Lung (tissue), 12 donors: ENCODE data around the gene LYSMD3. TPM values are rescaled to one million over a fixed set of nuclear protein-coding genes. Genes with fewer than 3 reads are reported as not detected.

Source experiments
- ATAC-seq: fragments of 200-7000 bp; cut with Tn5 transposase; one replicate; pipeline ENCODE4 v1.9.1; 2020; ENCODE audit warnings: moderate number of reproducible peaks; ENCODE audit not compliant: insufficient read depth, low FRiP score
- DNase-seq, 3 donors: peaks; one replicate each; pipeline ENCODE4 v3.0.0-alpha.2; 2013 to 2017
- H3K27ac ChIP-seq, 2 donors: one replicate each; pipeline ENCODE4 v1.5.1; 2013; ENCODE audit warnings: mild to moderate bottlenecking in 2 of 2, moderate library complexity in 2 of 2, control low read depth in 1 of 2, inconsistent platforms in 1 of 2, low read depth in 1 of 2, low read length in 1 of 2
- H3K27me3 ChIP-seq, 3 donors: one replicate each; pipeline ENCODE4 v1.5.1; 2013; ENCODE audit warnings: low read length in 2 of 3; ENCODE audit not compliant: control insufficient read depth in 3 of 3, insufficient read depth in 3 of 3
- H3K36me3 ChIP-seq, 4 donors: one replicate each; pipeline ENCODE4 v1.5.1; 2013; ENCODE audit warnings: low read length in 4 of 4, mild to moderate bottlenecking in 1 of 4, moderate library complexity in 1 of 4; ENCODE audit not compliant: control insufficient read depth in 4 of 4, insufficient read depth in 4 of 4
- H3K4me1 ChIP-seq, 5 donors: one replicate each; pipeline ENCODE4 v1.5.1; 2013; ENCODE audit warnings: low read length in 5 of 5, mild to moderate bottlenecking in 2 of 5, moderate library complexity in 1 of 5; ENCODE audit not compliant: control insufficient read depth in 5 of 5, insufficient read depth in 5 of 5
- H3K4me3 ChIP-seq: one replicate; pipeline ENCODE4 v1.5.1; 2013; ENCODE audit warnings: mild to moderate bottlenecking, control low read depth, moderate library complexity
- H3K9ac ChIP-seq, 2 donors: one replicate each; pipeline ENCODE4 v1.5.1; 2013; ENCODE audit warnings: low read length in 2 of 2, control low read depth in 1 of 2; ENCODE audit not compliant: insufficient read depth in 1 of 2
- H3K9me3 ChIP-seq, 4 donors: one replicate each; pipeline ENCODE4 v1.5.1; 2013; ENCODE audit warnings: low read length in 3 of 4, mild to moderate bottlenecking in 1 of 4, moderate library complexity in 1 of 4; ENCODE audit not compliant: control insufficient read depth in 4 of 4, insufficient read depth in 3 of 4
- CTCF ChIP-seq: IDR thresholded peaks from 2 replicates; pipeline ENCODE4 v1.5.1; 2012; ENCODE audit warnings: mild to moderate bottlenecking; ENCODE audit errors: control extremely low read depth, extremely low read depth
- WGBS, 2 donors: extraction: QIAGEN DNeasy Blood & Tissue Kit; methylation state at CpG; one replicate each; pipeline ENCODE4 v1.1.7; 2013; 5-methylcytosine and 5-hydroxymethylcytosine counted together
- polyA plus RNA-seq, 2 donors: library from polyadenylated mRNA; stranded (reverse); fragments of 200-250 nt; gene quantifications; one replicate each; pipeline ENCODE4 v1.2.1, GENCODE V29; 2013
- total RNA-seq, 2 donors: library from RNA; depleted of rRNA in 1 of 2; stranded (reverse); fragments of >200 nt in 1 of 2; gene quantifications; one replicate each; pipeline ENCODE4 v1.2.1, GENCODE V29; 2014 to 2021
- donor health status: control.
- donor health status: control.
- donor health status: Bipolar disorder and iron deficiency.
- donor health status: healthy.
- donor health status: DM: yes; HTN: yes; CAD: no.

The LYSMD3 gene
- total and polyA plus RNA-seq, 4 donors: 5.7 to 32.8 (median 14.1) TPM

GRCh38 chr5:90494043-90494442 is 35.3 kb downstream of the LYSMD3 start:
- H3K27me3 ChIP-seq: no peaks in the 10 kb centered on the region
- DNase-seq (no peak), ATAC-seq (no peak)
- no peak overlapping the region for H3K27ac ChIP-seq
- no peak overlapping the region for H3K4me3 ChIP-seq
- TF ChIP-seq CTCF: no peak
- no peak overlapping the region for H3K9ac ChIP-seq
- no peaks in the 10 kb centered on the region for H3K4me1 ChIP-seq
- H3K36me3 ChIP-seq: no peaks in the 10 kb centered on the region
- H3K9me3 ChIP-seq: peaks cover 0 to 3% (median 0%) of the 10 kb centered on the region in 4 donors

GRCh38 chr5:90488791-90489190 is 40.6 kb downstream of the LYSMD3 start:
- Histone ChIP-seq H3K4me3 (no peak overlapping the region), H3K9ac (no peak overlapping the region), H3K27ac (no peak overlapping the region), H3K27me3 (no peaks in the 10 kb centered on the region), H3K36me3 (no peaks in the 10 kb centered on the region), H3K9me3 (peaks cover 0 to under 1% (median 0%) of the 10 kb centered on the region in 4 donors), H3K4me1 (no peaks in the 10 kb centered on the region)
- DNase-seq: no peak
- no peak for ATAC-seq
- no peak for TF ChIP-seq CTCF
- WGBS, 2 donors: 25 to 39% methylated on average over 2 of the region's 2 CpGs

DNA sequence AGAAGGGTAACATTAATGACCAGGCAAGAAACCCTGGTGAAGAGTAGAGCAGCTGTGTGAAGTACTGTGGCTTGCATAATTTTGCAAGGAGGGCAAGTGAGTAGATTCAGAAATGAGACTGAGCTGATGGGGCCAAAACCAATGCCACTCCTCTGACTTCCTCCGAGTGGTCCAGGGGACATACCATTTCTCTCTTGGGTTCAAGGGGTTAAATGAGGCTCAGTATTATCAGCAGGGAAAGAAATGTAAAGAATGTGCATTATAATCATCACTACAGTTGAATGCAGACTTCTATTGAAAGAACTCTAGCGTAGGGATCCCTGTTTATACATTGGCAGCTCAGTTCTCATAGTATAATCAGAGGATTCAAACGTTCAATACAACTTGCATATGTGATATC is 44.8 kb downstream of the LYSMD3 start:
- WGBS, 2 donors: 71 to 72% methylated on average over 3 of the region's 3 CpGs
- no peak for TF ChIP-seq CTCF
- H3K9ac ChIP-seq: no peak overlapping the region
- H3K9me3 ChIP-seq: no peaks in the 10 kb centered on the region
- H3K4me1 ChIP-seq: no peaks in the 10 kb centered on the region
- ATAC-seq: no peak
- H3K36me3 ChIP-seq: no peaks in the 10 kb centered on the region
- H3K4me3 ChIP-seq: no peak overlapping the region
- H3K27ac ChIP-seq: no peak overlapping the region
- no peaks in the 10 kb centered on the region for H3K27me3 ChIP-seq
- DNase-seq: no peak

DNA sequence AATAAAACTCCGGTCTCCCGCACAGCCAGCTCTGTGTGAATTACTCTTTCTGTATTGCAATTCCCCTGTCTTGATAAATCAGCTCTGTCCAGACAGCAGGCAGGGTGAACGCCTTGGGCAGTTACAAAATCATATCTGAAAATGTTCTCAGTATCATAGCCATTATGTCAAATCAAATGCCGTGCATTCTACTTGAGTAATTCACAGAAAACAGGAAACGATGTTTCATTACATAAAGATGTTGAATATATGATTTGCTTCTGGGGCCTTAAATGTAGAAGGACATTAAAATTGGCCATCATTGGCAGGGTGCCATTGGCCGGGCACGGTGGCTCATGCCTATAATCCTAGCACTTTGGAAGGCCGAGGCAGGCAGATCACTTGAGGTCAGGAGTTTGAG is 46.2 kb downstream of the LYSMD3 start:
- Histone ChIP-seq H3K27me3 (no peaks in the 10 kb centered on the region), H3K9me3 (no peaks in the 10 kb centered on the region), H3K4me3 (no peak overlapping the region), H3K4me1 (no peaks in the 10 kb centered on the region), H3K27ac (no peak overlapping the region), H3K9ac (no peak overlapping the region), H3K36me3 (no peaks in the 10 kb centered on the region)
- no peak for TF ChIP-seq CTCF
- ATAC-seq (no peak), DNase-seq (no peak)
- WGBS, 2 donors: 91 to 92% methylated on average over 8 of the region's 8 CpGs
